Activated T-cell treated with anti-CD3 and anti-CD28 coated beads, Interleukin-2, amount 50 U/mL, for 72 hours (primary cell): ENCODE results near the gene NT5C2. TPM values are rescaled to one million over a fixed set of nuclear protein-coding genes. Genes with fewer than 3 reads are reported as not detected.

Experiments
- ATAC-seq, 2 donors: fragments of 150-1000 bp; cut with Tn5 transposase; replicated peaks in 1 of 2; 2 replicates each; pipeline ENCODE4 v1.10.0; 2021; ENCODE audit warnings: moderate library complexity in 2 of 2, mild to moderate bottlenecking in 1 of 2
- DNase-seq, 2 donors: peaks; one replicate each; pipeline ENCODE4 v3.0.0; 2021 to 2022; ENCODE audit warnings: mixed read lengths in 1 of 2
- H3K27ac Mint-ChIP-seq: one replicate; pipeline ENCODE4 v1.8.0; 2022; ENCODE audit warnings: mild to moderate bottlenecking, moderate library complexity, mixed read lengths
- H3K27me3 Mint-ChIP-seq: one replicate; pipeline ENCODE4 v1.8.0; 2022; ENCODE audit warnings: low read depth, mixed read lengths
- H3K36me3 Mint-ChIP-seq, 2 donors: one replicate each; pipeline ENCODE4 v1.8.0; 2022; ENCODE audit warnings: mixed read lengths in 2 of 2, mild to moderate bottlenecking in 1 of 2; ENCODE audit not compliant: insufficient read depth in 2 of 2
- H3K4me1 Mint-ChIP-seq: one replicate; pipeline ENCODE4 v1.8.0; 2022; ENCODE audit warnings: low read depth, mixed read lengths
- H3K4me3 Mint-ChIP-seq, 2 donors: one replicate each; pipeline ENCODE4 v1.8.0; 2022; ENCODE audit warnings: mild to moderate bottlenecking in 2 of 2, mixed read lengths in 2 of 2, moderate library complexity in 2 of 2
- H3K9me3 Mint-ChIP-seq, 2 donors: one replicate each; pipeline ENCODE4 v1.8.0; 2022; ENCODE audit warnings: mixed read lengths in 2 of 2
- total RNA-seq, 2 donors: library from RNA; stranded (reverse); gene quantifications; one replicate each; pipeline ENCODE4 v1.2.3, GENCODE V29; 2022

Gene NT5C2
- total RNA-seq, 2 donors from 2014 or later: 99.6 to 102 TPM

DNA sequence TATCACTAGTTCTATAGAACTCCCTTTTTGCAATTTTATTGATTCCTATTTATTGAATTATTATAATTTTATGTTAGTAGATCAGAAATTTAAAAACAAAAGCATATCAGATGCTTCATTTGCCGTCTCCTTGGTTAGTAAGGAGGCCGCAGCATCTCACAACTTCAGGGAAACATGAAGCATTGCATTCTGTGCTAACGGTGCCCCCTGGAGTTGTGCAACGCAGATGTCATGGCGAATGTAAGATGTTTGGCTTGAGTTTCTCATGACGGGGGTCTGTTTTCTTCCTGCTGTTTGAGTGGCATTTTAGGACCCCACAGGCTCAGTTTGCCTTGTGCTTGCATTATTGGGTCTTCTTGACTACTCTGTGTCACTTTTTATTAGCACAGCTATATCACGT lies 150.2 kb downstream of the NT5C2 start:
- DNase-seq (no peak), ATAC-seq (no peak)
- no peak overlapping the region for H3K27ac Mint-ChIP-seq
- no peaks in the 10 kb centered on the region for H3K9me3 Mint-ChIP-seq
- no peaks in the 10 kb centered on the region for H3K4me1 Mint-ChIP-seq
- H3K36me3 Mint-ChIP-seq: no peaks in the 10 kb centered on the region
- H3K27me3 Mint-ChIP-seq: no peaks in the 10 kb centered on the region
- no peak overlapping the region for H3K4me3 Mint-ChIP-seq

GRCh38 chr10:103042129-103042528 lies 150.9 kb downstream of the NT5C2 start:
- H3K4me1 Mint-ChIP-seq: no peaks in the 10 kb centered on the region
- H3K4me3 Mint-ChIP-seq: no peak overlapping the region
- no peaks in the 10 kb centered on the region for H3K27me3 Mint-ChIP-seq
- no peaks in the 10 kb centered on the region for H3K9me3 Mint-ChIP-seq
- H3K36me3 Mint-ChIP-seq: no peaks in the 10 kb centered on the region
- no peak for ATAC-seq
- no peak for DNase-seq
- H3K27ac Mint-ChIP-seq: no peak overlapping the region

DNA sequence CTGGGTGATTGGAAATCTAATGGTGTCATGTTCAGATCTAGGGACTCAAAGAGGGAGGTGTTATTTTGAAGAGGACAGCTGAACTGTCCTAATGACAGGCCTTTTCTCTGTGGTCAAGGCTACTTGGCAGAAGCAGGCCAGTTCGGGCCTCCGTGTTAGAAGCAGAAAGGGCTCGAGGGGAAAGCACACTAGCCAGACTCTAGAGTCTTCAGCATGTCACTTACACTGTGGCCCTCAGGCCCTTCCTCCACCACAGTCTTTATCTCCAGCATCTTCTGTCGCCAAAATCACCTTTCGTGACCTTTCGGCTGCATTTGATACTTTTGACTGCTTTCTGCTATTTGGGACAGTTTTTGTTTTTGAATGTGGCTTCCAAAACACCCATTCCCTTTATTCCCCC lies 151.7 kb downstream of the NT5C2 start:
- H3K36me3 Mint-ChIP-seq: no peaks in the 10 kb centered on the region
- no peaks in the 10 kb centered on the region for H3K27me3 Mint-ChIP-seq
- no peaks in the 10 kb centered on the region for H3K4me1 Mint-ChIP-seq
- H3K27ac Mint-ChIP-seq: no peak overlapping the region
- ATAC-seq (no peak), DNase-seq (no peak)
- H3K4me3 Mint-ChIP-seq: no peak overlapping the region
- no peaks in the 10 kb centered on the region for H3K9me3 Mint-ChIP-seq

- H3K4me3 Mint-ChIP-seq: no peak overlapping the region
- H3K27me3 Mint-ChIP-seq: no peaks in the 10 kb centered on the region
- DNase-seq (no peak), ATAC-seq (no peak)
- H3K36me3 Mint-ChIP-seq: no peaks in the 10 kb centered on the region
- no peak overlapping the region for H3K27ac Mint-ChIP-seq
- H3K4me1 Mint-ChIP-seq: no peaks in the 10 kb centered on the region
- no peaks in the 10 kb centered on the region for H3K9me3 Mint-ChIP-seq
Measured at GRCh38 chr10:103040418-103040817, 152.7 kb downstream of the NT5C2 start.

DNA sequence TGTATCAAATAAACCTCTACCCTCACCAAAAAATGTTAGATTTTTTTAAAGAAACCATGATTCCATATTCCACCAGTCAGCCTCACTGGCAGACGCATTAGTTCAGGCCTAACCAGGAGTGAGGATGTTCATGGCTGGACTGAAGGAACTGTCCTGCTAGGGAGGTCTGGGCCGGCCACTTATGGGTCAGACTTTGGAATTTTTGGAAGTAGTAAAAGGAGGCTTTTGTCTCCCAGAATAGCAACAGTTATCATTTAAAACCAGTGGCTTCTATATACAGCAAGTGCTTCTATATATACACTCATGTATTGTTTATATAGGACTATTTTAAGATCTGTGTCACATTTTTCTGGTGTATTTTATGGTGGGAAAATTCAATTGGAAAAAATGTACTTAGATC lies 154.5 kb downstream of the NT5C2 start:
- H3K4me3 Mint-ChIP-seq: no peak overlapping the region
- H3K27me3 Mint-ChIP-seq: no peaks in the 10 kb centered on the region
- H3K27ac Mint-ChIP-seq: no peak overlapping the region
- ATAC-seq: no peak
- no peaks in the 10 kb centered on the region for H3K36me3 Mint-ChIP-seq
- no peaks in the 10 kb centered on the region for H3K4me1 Mint-ChIP-seq
- H3K9me3 Mint-ChIP-seq: no peaks in the 10 kb centered on the region
- DNase-seq: no peak

Other genes starting within 250 kb of the NT5C2 start
- gene RPEL1, start 52.6 kb upstream of the NT5C2 start, total RNA-seq: under 1 TPM in 1 of 2 donors, not detected in 1; 0.12 TPM
- under 1 TPM; 0.23 to 0.46 TPM for gene INA, start 83.9 kb upstream of the NT5C2 start, total RNA-seq
- gene PCGF6, start 157.9 kb upstream of the NT5C2 start, total RNA-seq: 10 to 100 TPM; 14.5 to 15.2 TPM
- 1 to 10 TPM; 8.6 to 9.5 TPM for gene TAF5, start 174.7 kb upstream of the NT5C2 start, total RNA-seq
- 100 to 1,000 TPM; 245 to 260 TPM for gene ATP5MK, start 203.2 kb upstream of the NT5C2 start, total RNA-seq
- 10 to 100 TPM; 41.2 to 54.0 TPM for gene PDCD11, start 203.4 kb upstream of the NT5C2 start, total RNA-seq